ENCODE results near the gene C16orf74.

DNA sequence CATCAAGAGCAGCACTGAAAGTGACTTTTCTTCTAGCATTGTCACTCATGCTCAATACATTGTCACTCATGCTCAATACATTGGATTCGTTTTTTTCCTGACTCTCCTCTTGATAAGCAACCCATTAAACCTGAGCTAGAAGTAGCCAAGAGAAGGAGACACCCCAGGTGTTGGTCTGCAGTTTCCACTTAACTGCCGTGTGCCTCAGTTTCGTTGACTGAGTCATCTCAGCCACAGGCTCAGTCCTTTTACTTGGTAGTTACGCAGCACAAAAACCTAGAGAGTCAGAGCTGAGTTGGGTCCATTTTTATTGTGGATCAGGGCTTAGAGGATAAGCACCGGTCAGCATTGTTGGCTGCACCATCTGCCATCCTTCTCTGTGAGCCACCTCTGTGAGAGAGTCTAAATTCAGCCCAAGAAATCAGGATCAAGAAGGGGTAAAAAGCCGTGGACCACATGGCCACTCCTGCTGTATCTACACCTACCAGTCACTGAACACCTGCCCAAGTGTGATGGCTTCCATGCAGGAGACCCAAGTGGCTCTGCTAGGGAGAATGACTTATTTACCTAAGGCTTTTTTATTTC is 73.4 kb downstream of the C16orf74 start:
- TF ChIP-seq, protein P1, sequence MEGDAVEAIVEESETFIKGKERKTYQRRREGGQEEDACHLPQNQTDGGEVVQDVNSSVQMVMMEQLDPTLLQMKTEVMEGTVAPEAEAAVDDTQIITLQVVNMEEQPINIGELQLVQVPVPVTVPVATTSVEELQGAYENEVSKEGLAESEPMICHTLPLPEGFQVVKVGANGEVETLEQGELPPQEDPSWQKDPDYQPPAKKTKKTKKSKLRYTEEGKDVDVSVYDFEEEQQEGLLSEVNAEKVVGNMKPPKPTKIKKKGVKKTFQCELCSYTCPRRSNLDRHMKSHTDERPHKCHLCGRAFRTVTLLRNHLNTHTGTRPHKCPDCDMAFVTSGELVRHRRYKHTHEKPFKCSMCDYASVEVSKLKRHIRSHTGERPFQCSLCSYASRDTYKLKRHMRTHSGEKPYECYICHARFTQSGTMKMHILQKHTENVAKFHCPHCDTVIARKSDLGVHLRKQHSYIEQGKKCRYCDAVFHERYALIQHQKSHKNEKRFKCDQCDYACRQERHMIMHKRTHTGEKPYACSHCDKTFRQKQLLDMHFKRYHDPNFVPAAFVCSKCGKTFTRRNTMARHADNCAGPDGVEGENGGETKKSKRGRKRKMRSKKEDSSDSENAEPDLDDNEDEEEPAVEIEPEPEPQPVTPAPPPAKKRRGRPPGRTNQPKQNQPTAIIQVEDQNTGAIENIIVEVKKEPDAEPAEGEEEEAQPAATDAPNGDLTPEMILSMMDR (IDR thresholded peaks at IDR 0.05): no peak
- no peak for TF ChIP-seq POLR2A (IDR thresholded peaks at IDR 0.05)
